ENCODE data around the gene TGFA. TPM values are rescaled to one million over a fixed set of nuclear protein-coding genes. Genes with fewer than 3 reads are reported as not detected.

TGFA gene
- total and polyA plus RNA-seq, 2 experiments from 2014 or later, result 9.2 to 17.3 TPM

- DNase-seq, result no peak
- no peaks in the 10 kb centered on the region for H3K79me2 ChIP-seq (ENCODE audit: insufficient read depth)
Observed at GRCh38 chr2:70473101-70473722, 80.4 kb downstream of the TGFA start.

GRCh38 chr2:70472221-70472890 is 81.3 kb downstream of the TGFA start:
- TF ChIP-seq EZH2phosphoT487 (IDR thresholded peaks at IDR 0.05; ENCODE audit: insufficient read depth, low read depth) (no peak), EZH2 (IDR thresholded peaks at IDR 0.05; ENCODE audit: insufficient read depth, poor library complexity, severe bottlenecking) (no peak)
- WGBS, 2 experiments (ENCODE audit: low coverage in 1 of 2, low lambda C conversion rate in 2 of 2, missing lambda C conversion rate in 2 of 2), result 65 to 66% methylated on average over 9 of the region's 9 CpGs
- Histone ChIP-seq H3K9me3 (ENCODE audit: low read depth) (no peaks in the 10 kb centered on the region), H2AFZ (no peak overlapping the region), H3K79me2 (ENCODE audit: insufficient read depth) (no peaks in the 10 kb centered on the region), H3K27ac (no peak overlapping the region), H3K36me3 (ENCODE audit: low read depth) (no peaks in the 10 kb centered on the region), H3K4me3 (no peak overlapping the region), H3K9ac (no peak overlapping the region), H3K9me2 (ENCODE audit: insufficient read depth) (no peaks in the 10 kb centered on the region), H4K20me1 (ENCODE audit: insufficient read depth) (no peaks in the 10 kb centered on the region), H3K27me3 (replicated peaks; ENCODE audit: insufficient read depth) (no peaks in the 10 kb centered on the region), H3F3A (ENCODE audit: insufficient read depth) (no peaks in the 10 kb centered on the region), H3K4me1 (ENCODE audit: insufficient read depth) (no peaks in the 10 kb centered on the region), H3K4me2 (ENCODE audit: unreplicated experiment) (no peak overlapping the region)
- no peak for DNase-seq
- in situ Hi-C loops (cut with MboI), result no loop called here

More at GRCh38 chr2:70473101-70473722, 80.4 kb downstream of the TGFA start:
- Histone ChIP-seq H3K4me2 (ENCODE audit: unreplicated experiment) (no peak overlapping the region), H3K36me3 (ENCODE audit: low read depth) (no peaks in the 10 kb centered on the region), H3K4me1 (ENCODE audit: insufficient read depth) (no peaks in the 10 kb centered on the region), H3K4me3 (no peak overlapping the region), H3K27ac (no peak overlapping the region), H3K9me3 (ENCODE audit: low read depth) (no peaks in the 10 kb centered on the region), H3F3A (ENCODE audit: insufficient read depth) (no peaks in the 10 kb centered on the region), H3K9me2 (ENCODE audit: insufficient read depth) (no peaks in the 10 kb centered on the region), H4K20me1 (ENCODE audit: insufficient read depth) (no peaks in the 10 kb centered on the region), H2AFZ (no peak overlapping the region), H3K27me3 (replicated peaks; ENCODE audit: insufficient read depth) (no peaks in the 10 kb centered on the region), H3K9ac (no peak overlapping the region)
- WGBS, 2 experiments (ENCODE audit: low coverage in 1 of 2, low lambda C conversion rate in 2 of 2, missing lambda C conversion rate in 2 of 2), result 84 to 86% methylated on average over 7 of the region's 7 CpGs
- no peak for TF ChIP-seq EZH2 (IDR thresholded peaks at IDR 0.05; ENCODE audit: insufficient read depth, poor library complexity, severe bottlenecking)
- TF ChIP-seq EZH2phosphoT487 (IDR thresholded peaks at IDR 0.05; ENCODE audit: insufficient read depth, low read depth), result no peak
- in situ Hi-C loops (cut with MboI), result no loop called here

- H3K27ac ChIP-seq, result no peak overlapping the region
- no peaks in the 10 kb centered on the region for H3K36me3 ChIP-seq (ENCODE audit: low read depth)
- H3F3A ChIP-seq (ENCODE audit: insufficient read depth), result no peaks in the 10 kb centered on the region
- TF ChIP-seq EZH2 (IDR thresholded peaks at IDR 0.05; ENCODE audit: insufficient read depth, poor library complexity, severe bottlenecking), result no peak
- TF ChIP-seq EZH2phosphoT487 (IDR thresholded peaks at IDR 0.05; ENCODE audit: insufficient read depth, low read depth), result no peak
- no peak overlapping the region for H3K9ac ChIP-seq
- no peaks in the 10 kb centered on the region for H3K9me2 ChIP-seq (ENCODE audit: insufficient read depth)
- no peak for DNase-seq
- no peaks in the 10 kb centered on the region for H4K20me1 ChIP-seq (ENCODE audit: insufficient read depth)
- no peaks in the 10 kb centered on the region for H3K4me1 ChIP-seq (ENCODE audit: insufficient read depth)
- no peak overlapping the region for H3K4me2 ChIP-seq (ENCODE audit: unreplicated experiment)
- no peak overlapping the region for H3K4me3 ChIP-seq
- no peaks in the 10 kb centered on the region for H3K27me3 ChIP-seq (replicated peaks; ENCODE audit: insufficient read depth)
- H3K79me2 ChIP-seq (ENCODE audit: insufficient read depth), result no peaks in the 10 kb centered on the region
- no peak overlapping the region for H2AFZ ChIP-seq
- WGBS, 2 experiments (ENCODE audit: low coverage in 1 of 2, low lambda C conversion rate in 2 of 2, missing lambda C conversion rate in 2 of 2), result 64 to 76% methylated on average over 7 of the region's 7 CpGs
- H3K9me3 ChIP-seq (ENCODE audit: low read depth), result no peaks in the 10 kb centered on the region
- in situ Hi-C loops (cut with MboI), result no loop called here
Observed at GRCh38 chr2:70471129-70471528, 82.5 kb downstream of the TGFA start.

GRCh38 chr2:70469961-70470360 is 83.7 kb downstream of the TGFA start:
- Histone ChIP-seq H3K36me3 (ENCODE audit: low read depth) (no peaks in the 10 kb centered on the region), H3K27me3 (replicated peaks; ENCODE audit: insufficient read depth) (no peaks in the 10 kb centered on the region), H3K9me2 (ENCODE audit: insufficient read depth) (no peaks in the 10 kb centered on the region), H3K4me3 (no peak overlapping the region), H3K9me3 (ENCODE audit: low read depth) (no peaks in the 10 kb centered on the region), H3F3A (ENCODE audit: insufficient read depth) (no peaks in the 10 kb centered on the region), H4K20me1 (ENCODE audit: insufficient read depth) (no peaks in the 10 kb centered on the region), H3K4me2 (ENCODE audit: unreplicated experiment) (no peak overlapping the region), H3K9ac (no peak overlapping the region), H3K4me1 (ENCODE audit: insufficient read depth) (no peaks in the 10 kb centered on the region), H2AFZ (no peak overlapping the region), H3K79me2 (ENCODE audit: insufficient read depth) (no peaks in the 10 kb centered on the region), H3K27ac (no peak overlapping the region)
- in situ Hi-C loops (cut with MboI), result no loop called here
- TF ChIP-seq EZH2phosphoT487 (IDR thresholded peaks at IDR 0.05; ENCODE audit: insufficient read depth, low read depth) (no peak), EZH2 (IDR thresholded peaks at IDR 0.05; ENCODE audit: insufficient read depth, poor library complexity, severe bottlenecking) (no peak)
- no peak for DNase-seq
- 56 to 70% methylated on average over 7 of the region's 7 CpGs for WGBS, 2 experiments (ENCODE audit: low coverage in 1 of 2, low lambda C conversion rate in 2 of 2, missing lambda C conversion rate in 2 of 2)
